ENCODE results near the gene NCBP2L. TPM values are rescaled to one million over a fixed set of nuclear protein-coding genes. Genes with fewer than 3 reads are reported as not detected.

The NCBP2L gene
- total and polyA plus RNA-seq, 2 donors (not counting 3 experiments of a cell fraction or from before 2014, with no cell fraction given), result not detected

DNA sequence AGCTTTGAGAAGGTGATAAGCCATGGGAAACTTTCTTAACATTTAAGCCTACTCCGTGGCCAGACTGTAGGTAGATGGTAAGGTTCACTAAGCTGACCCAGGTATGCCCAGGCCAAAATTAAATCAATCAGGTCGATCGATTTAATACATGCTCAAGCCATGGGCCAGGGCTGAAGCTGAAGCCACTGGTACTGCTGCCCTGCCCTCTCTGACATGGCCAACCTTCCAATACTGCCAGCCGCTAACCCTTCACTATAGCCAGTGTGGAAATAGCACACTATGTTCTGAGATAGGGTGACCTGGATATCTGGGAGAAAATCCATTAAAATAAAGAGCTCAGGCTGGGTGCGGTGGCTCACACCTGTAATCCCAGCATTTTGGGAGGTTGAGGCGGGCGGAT is 33.5 kb upstream of the NCBP2L start:
- DNase-seq (ENCODE audit: low read depth, low spot score) (no peak), FAIRE-seq (no peak)
- Histone ChIP-seq H3K4me3 (replicated peaks in 1 of 3; ENCODE audit: insufficient read depth in 1 of 3, low read depth in 1 of 3, low read length in 3 of 3) (no peak overlapping the region), H3K27ac (ENCODE audit: insufficient read depth, low read depth, low read length) (no peak overlapping the region), H2AFZ (ENCODE audit: low read depth, low read length) (no peak overlapping the region), H3K4me2 (ENCODE audit: insufficient read depth, low read length) (no peak overlapping the region), H3K36me3 (ENCODE audit: control insufficient read depth in 2 of 2, extremely low read depth in 1 of 2, insufficient read depth in 2 of 2, low read length in 2 of 2) (no peaks in the 10 kb centered on the region), H3K27me3 (ENCODE audit: control insufficient read depth in 2 of 2, insufficient read depth in 2 of 2, low read length in 2 of 2) (no peaks in the 10 kb centered on the region), H3K9me1 (replicated peaks; ENCODE audit: control insufficient read depth, extremely low read depth, insufficient read depth, low read length) (no peaks in the 10 kb centered on the region), H4K20me1 (replicated peaks; ENCODE audit: control insufficient read depth, extremely low read depth, insufficient read depth, low read length) (no peaks in the 10 kb centered on the region), H3K9ac (replicated peaks; ENCODE audit: extremely low read depth, insufficient read depth, low read length) (no peak overlapping the region), H3K79me2 (ENCODE audit: control insufficient read depth, insufficient read depth, low read length) (no peaks in the 10 kb centered on the region), H3K9me3 (replicated peaks; ENCODE audit: control insufficient read depth, insufficient read depth, low read length) (no peaks in the 10 kb centered on the region), H3K4me1 (ENCODE audit: control insufficient read depth, extremely low read depth, insufficient read depth, low read length) (peaks cover 14% of the 10 kb centered on the region)
- dilution Hi-C loops (cut with MboI; ENCODE audit: extremely low pct_ligation_motif_present, low sequenced_read_pairs), result no loop called here
- ChIA-PET POLR2A (no interaction called here), CTCF (no interaction called here)
- no peak for TF ChIP-seq EZH2 (IDR thresholded peaks at IDR 0.05; ENCODE audit: borderline replicate concordance, low read depth, low read length, severe bottlenecking)
- no peak for TF ChIP-seq FOS (IDR thresholded peaks at IDR 0.05; ENCODE audit: borderline replicate concordance, insufficient read depth, low read length)
- TF ChIP-seq JUN (IDR thresholded peaks at IDR 0.05; ENCODE audit: borderline replicate concordance, insufficient read depth, insufficient read length, low read depth), result no peak
- TF ChIP-seq, protein P1, sequence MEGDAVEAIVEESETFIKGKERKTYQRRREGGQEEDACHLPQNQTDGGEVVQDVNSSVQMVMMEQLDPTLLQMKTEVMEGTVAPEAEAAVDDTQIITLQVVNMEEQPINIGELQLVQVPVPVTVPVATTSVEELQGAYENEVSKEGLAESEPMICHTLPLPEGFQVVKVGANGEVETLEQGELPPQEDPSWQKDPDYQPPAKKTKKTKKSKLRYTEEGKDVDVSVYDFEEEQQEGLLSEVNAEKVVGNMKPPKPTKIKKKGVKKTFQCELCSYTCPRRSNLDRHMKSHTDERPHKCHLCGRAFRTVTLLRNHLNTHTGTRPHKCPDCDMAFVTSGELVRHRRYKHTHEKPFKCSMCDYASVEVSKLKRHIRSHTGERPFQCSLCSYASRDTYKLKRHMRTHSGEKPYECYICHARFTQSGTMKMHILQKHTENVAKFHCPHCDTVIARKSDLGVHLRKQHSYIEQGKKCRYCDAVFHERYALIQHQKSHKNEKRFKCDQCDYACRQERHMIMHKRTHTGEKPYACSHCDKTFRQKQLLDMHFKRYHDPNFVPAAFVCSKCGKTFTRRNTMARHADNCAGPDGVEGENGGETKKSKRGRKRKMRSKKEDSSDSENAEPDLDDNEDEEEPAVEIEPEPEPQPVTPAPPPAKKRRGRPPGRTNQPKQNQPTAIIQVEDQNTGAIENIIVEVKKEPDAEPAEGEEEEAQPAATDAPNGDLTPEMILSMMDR (IDR thresholded peaks at IDR 0.05; ENCODE audit: extremely low read depth in 1 of 2, insufficient read depth in 1 of 2, low read depth in 1 of 2, low read length in 2 of 2), result no peak
- TF ChIP-seq MYC (IDR thresholded peaks at IDR 0.05; ENCODE audit: low read depth, low read length), result no peak
- TF ChIP-seq, protein P2, sequence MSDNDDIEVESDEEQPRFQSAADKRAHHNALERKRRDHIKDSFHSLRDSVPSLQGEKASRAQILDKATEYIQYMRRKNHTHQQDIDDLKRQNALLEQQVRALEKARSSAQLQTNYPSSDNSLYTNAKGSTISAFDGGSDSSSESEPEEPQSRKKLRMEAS (IDR thresholded peaks at IDR 0.05; ENCODE audit: insufficient read depth, insufficient read length), result no peak
- intact Hi-C loops (cut with micrococcal nuclease), result no loop called here
- BruUV-seq (replicated peaks), result no TSS peak

Measured in endothelial cell of umbilical vein (primary cell).